ENCODE measurements around the gene GRIPAP1. TPM values are rescaled to one million over a fixed set of nuclear protein-coding genes. Genes with fewer than 3 reads are reported as not detected.

The GRIPAP1 gene
- total RNA-seq, 4 donors from 2014 or later: 24.7 to 36.4 (median 33.7) TPM

DNA sequence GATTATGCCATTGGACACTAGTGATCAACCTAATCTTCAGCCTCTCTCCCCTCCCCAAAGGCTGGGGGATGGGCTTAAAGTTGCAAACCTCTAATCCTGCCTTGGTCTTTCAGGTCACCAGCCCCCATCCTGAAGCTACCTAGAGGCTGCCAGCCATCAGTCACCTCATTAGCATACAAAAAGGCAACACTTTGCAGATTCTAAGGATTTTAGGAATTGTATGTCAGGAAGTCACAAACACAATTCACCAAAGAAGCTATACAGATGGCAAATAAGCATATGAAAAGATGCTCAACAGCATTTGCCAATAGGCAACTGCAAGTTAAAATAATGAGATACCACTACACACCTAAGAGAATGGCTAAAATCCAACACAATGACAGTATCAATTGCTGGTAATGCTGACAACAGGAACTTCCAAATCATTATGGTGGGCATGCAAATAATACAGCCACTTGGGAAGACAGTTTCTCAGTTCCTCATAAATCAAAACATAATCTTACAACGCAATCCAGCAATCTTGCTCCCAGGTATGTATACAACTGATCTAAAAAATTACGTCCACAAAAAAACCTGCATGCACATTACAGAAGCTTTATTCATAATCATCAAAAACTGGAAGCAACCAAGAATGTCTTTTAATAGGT lies 74.2 kb downstream of the GRIPAP1 start:
- Histone ChIP-seq H3K4me1 (no peaks in the 10 kb centered on the region), H3K36me3 (peaks cover 9 to 66% (median 45%) of the 10 kb centered on the region in 4 donors), H3K4me3 (no peak overlapping the region), H3K27me3 (no peaks in the 10 kb centered on the region), H3K27ac (replicated peaks in 1 of 4) (no peak overlapping the region), H3K9me3 (no peaks in the 10 kb centered on the region)
- no peak for TF ChIP-seq EP300 (IDR thresholded peaks at IDR 0.05)
- TF ChIP-seq, protein P1, sequence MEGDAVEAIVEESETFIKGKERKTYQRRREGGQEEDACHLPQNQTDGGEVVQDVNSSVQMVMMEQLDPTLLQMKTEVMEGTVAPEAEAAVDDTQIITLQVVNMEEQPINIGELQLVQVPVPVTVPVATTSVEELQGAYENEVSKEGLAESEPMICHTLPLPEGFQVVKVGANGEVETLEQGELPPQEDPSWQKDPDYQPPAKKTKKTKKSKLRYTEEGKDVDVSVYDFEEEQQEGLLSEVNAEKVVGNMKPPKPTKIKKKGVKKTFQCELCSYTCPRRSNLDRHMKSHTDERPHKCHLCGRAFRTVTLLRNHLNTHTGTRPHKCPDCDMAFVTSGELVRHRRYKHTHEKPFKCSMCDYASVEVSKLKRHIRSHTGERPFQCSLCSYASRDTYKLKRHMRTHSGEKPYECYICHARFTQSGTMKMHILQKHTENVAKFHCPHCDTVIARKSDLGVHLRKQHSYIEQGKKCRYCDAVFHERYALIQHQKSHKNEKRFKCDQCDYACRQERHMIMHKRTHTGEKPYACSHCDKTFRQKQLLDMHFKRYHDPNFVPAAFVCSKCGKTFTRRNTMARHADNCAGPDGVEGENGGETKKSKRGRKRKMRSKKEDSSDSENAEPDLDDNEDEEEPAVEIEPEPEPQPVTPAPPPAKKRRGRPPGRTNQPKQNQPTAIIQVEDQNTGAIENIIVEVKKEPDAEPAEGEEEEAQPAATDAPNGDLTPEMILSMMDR (IDR thresholded peaks at IDR 0.05): no peak
- no peak for TF ChIP-seq POLR2AphosphoS5 (IDR thresholded peaks at IDR 0.05)
- TF ChIP-seq POLR2A (IDR thresholded peaks at IDR 0.05; ENCODE audit: low read depth): no peak
- DNase-seq (ENCODE audit: extremely low spot score): no peak
- WGBS: 80% methylated on average over 2 of the region's 2 CpGs
- intact Hi-C loops (cut with DNase I): no loop called here

DNA sequence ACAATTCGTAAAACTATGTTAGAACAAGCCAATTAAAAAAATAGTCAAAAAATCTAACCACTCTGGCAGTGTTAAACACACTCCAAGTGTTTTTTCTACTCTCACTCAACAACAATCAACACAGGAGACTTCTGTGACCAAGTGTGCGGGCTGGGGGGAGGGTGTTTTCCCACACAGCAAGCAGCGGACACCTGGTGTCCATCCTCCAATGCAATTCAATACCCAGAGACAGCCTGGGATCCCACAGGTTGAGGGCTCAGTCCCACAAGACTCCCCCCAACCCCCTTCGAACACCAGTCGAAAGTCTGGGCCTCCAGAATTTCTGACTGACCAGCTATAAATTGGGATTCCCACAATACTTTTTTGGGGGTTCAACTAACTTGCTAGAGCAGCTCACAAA lies 74.9 kb downstream of the GRIPAP1 start:
- intact Hi-C loops (cut with DNase I): no loop called here
- H3K36me3 ChIP-seq: peaks cover 9 to 66% (median 50%) of the 10 kb centered on the region in 4 donors
- no peak for DNase-seq (ENCODE audit: extremely low spot score)
- 65% methylated on average over 5 of the region's 5 CpGs for WGBS
- H3K27ac ChIP-seq (replicated peaks in 1 of 4): no peak overlapping the region
- no peaks in the 10 kb centered on the region for H3K4me1 ChIP-seq
- no peak overlapping the region for H3K4me3 ChIP-seq
- no peaks in the 10 kb centered on the region for H3K27me3 ChIP-seq
- TF ChIP-seq EP300 (IDR thresholded peaks at IDR 0.05) (no peak), POLR2AphosphoS5 (IDR thresholded peaks at IDR 0.05) (no peak), POLR2A (IDR thresholded peaks at IDR 0.05; ENCODE audit: low read depth) (no peak)
- TF ChIP-seq, protein P1 (IDR thresholded peaks at IDR 0.05): no peak
- H3K9me3 ChIP-seq: no peaks in the 10 kb centered on the region

- Histone ChIP-seq H3K4me3 (no peak overlapping the region), H3K36me3 (peaks cover 9 to 56% (median 46%) of the 10 kb centered on the region in 4 donors), H3K4me1 (peaks cover 0 to 10% (median 9%) of the 10 kb centered on the region in 4 donors), H3K27ac (replicated peaks in 1 of 4) (no peak overlapping the region), H3K9me3 (no peaks in the 10 kb centered on the region), H3K27me3 (no peaks in the 10 kb centered on the region)
- intact Hi-C loops (cut with DNase I): no loop called here
- TF ChIP-seq, protein P1 (IDR thresholded peaks at IDR 0.05): no peak
- TF ChIP-seq POLR2A (IDR thresholded peaks at IDR 0.05; ENCODE audit: low read depth): no peak
- no peak for DNase-seq (ENCODE audit: extremely low spot score)
- 94% methylated on average over 5 of the region's 5 CpGs for WGBS
Observed at GRCh38 chrX:48924270-48924669, 77.8 kb downstream of the GRIPAP1 start.

DNA sequence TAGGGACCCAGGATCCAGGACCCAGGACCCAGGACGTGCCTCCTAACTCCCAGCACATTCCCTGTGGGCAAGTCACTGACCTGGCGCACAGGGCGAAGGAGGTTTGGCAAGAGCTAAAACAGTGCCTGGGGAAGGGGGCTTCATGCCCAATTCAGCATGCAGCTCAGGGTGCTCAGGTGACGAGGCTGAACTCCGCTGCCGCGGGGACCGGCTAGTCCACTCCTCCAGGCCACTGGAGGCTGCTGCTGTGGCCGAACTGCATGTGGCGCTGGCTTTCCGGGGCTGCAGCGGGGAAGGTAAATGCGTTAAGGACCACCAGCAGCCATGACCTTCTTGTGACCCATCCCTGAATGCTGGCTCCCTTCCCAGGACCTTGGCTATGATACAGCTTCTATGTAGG lies 78.3 kb downstream of the GRIPAP1 start:
- intact Hi-C loops (cut with DNase I): no loop called here
- H3K4me3 ChIP-seq: no peak overlapping the region
- TF ChIP-seq POLR2AphosphoS5 (IDR thresholded peaks at IDR 0.05): no peak
- TF ChIP-seq, protein P1 (IDR thresholded peaks at IDR 0.05): no peak
- no peak for TF ChIP-seq EP300 (IDR thresholded peaks at IDR 0.05)
- TF ChIP-seq POLR2A (IDR thresholded peaks at IDR 0.05; ENCODE audit: low read depth): no peak
- peaks cover 9 to 56% (median 46%) of the 10 kb centered on the region in 4 donors for H3K36me3 ChIP-seq
- no peaks in the 10 kb centered on the region for H3K27me3 ChIP-seq
- WGBS: 77% methylated on average over 3 of the region's 13 CpGs
- H3K9me3 ChIP-seq: no peaks in the 10 kb centered on the region
- H3K4me1 ChIP-seq: peaks cover 0 to 12% (median 11%) of the 10 kb centered on the region in 4 donors
- H3K27ac ChIP-seq (replicated peaks in 1 of 4): no peak overlapping the region
- DNase-seq (ENCODE audit: extremely low spot score): no peak

Small RNA genes within 50 kb of the gene (small RNA-seq; reads per million reads assigned to genes)
- gene RNU6-722P: 0 reads per million in 3 donors

Other genes starting within 250 kb of the GRIPAP1 start
- not detected for gene GLOD5, start 240.5 kb downstream of the GRIPAP1 start, total RNA-seq
- under 1 TPM in 1 of 4 donors, not detected in 3; 0.50 TPM for gene GATA1, start 215.7 kb downstream of the GRIPAP1 start, total RNA-seq
- gene HDAC6, start 200.2 kb downstream of the GRIPAP1 start, total RNA-seq: 10 to 100 TPM; 26.8 to 64.0 (median 47.7) TPM
- not detected for gene ERAS, start 175.8 kb downstream of the GRIPAP1 start, total RNA-seq
- gene PCSK1N, start 166.7 kb downstream of the GRIPAP1 start, total RNA-seq: 10 to 100 TPM in 1 of 4 donors, 1 to 10 TPM in 3; 2.9 to 15.2 (median 7.7) TPM
- gene TIMM17B, start 104.5 kb downstream of the GRIPAP1 start, total RNA-seq: 10 to 100 TPM; 36.1 to 59.6 (median 51.1) TPM
- gene PQBP1, start 104.3 kb downstream of the GRIPAP1 start, total RNA-seq: 10 to 100 TPM; 53.6 to 81.3 (median 72.0) TPM
- gene SLC35A2, start 90.6 kb downstream of the GRIPAP1 start, total RNA-seq: 10 to 100 TPM in 2 of 4 donors, 1 to 10 TPM in 2; 7.3 to 13.4 (median 10.0) TPM
- gene PIM2, start 83.2 kb downstream of the GRIPAP1 start, total RNA-seq: 10 to 100 TPM in 1 of 4 donors, 1 to 10 TPM in 3; 3.3 to 11.4 (median 7.3) TPM
- gene OTUD5, start 44.7 kb downstream of the GRIPAP1 start, total RNA-seq: 10 to 100 TPM; 39.9 to 53.9 (median 48.5) TPM
- 1 to 10 TPM in 3 of 4 donors, under 1 TPM in 1; 0.83 to 1.9 (median 1.1) TPM for gene KCND1, start 30.4 kb downstream of the GRIPAP1 start, total RNA-seq
- gene TFE3, start 41.1 kb upstream of the GRIPAP1 start, total RNA-seq: 100 to 1,000 TPM in 3 of 4 donors, 10 to 100 TPM in 1; 99.9 to 181 (median 150) TPM
- 1 to 10 TPM; 1.2 to 5.1 (median 2.9) TPM for gene CCDC120, start 56.7 kb upstream of the GRIPAP1 start, total RNA-seq
- 10 to 100 TPM; 15.9 to 26.6 (median 23.8) TPM for gene PRAF2, start 71.7 kb upstream of the GRIPAP1 start, total RNA-seq
- 10 to 100 TPM; 68.1 to 77.9 (median 72.7) TPM for gene WDR45, start 77.6 kb upstream of the GRIPAP1 start, total RNA-seq
- 10 to 100 TPM; 27.8 to 43.8 (median 32.4) TPM for gene GPKOW, start 121.5 kb upstream of the GRIPAP1 start, total RNA-seq
- gene MAGIX, start 160.5 kb upstream of the GRIPAP1 start, total RNA-seq: 1 to 10 TPM; 1.5 to 4.2 (median 3.6) TPM
- 100 to 1,000 TPM in 1 of 4 donors, 10 to 100 TPM in 3; 55.3 to 101 (median 76.3) TPM for gene PLP2, start 169.6 kb upstream of the GRIPAP1 start, total RNA-seq
- 10 to 100 TPM in 3 of 4 donors, 1 to 10 TPM in 1; 7.6 to 16.2 (median 12.3) TPM for gene PRICKLE3, start 184.1 kb upstream of the GRIPAP1 start, total RNA-seq
- gene SYP, start 197.9 kb upstream of the GRIPAP1 start, total RNA-seq: 10 to 100 TPM in 1 of 4 donors, 1 to 10 TPM in 3; 4.5 to 12.0 (median 6.1) TPM
- gene CACNA1F, start 231.1 kb upstream of the GRIPAP1 start, total RNA-seq: under 1 TPM; under 0.01 to 0.42 (median 0.06) TPM
- 10 to 100 TPM; 12.9 to 18.5 (median 16.2) TPM for gene CCDC22, start 233.2 kb upstream of the GRIPAP1 start, total RNA-seq